PFSK-1 (cell line): ENCODE data around the gene VNN1.

Source experiments
- FOXP2 ChIP-seq: optimal IDR thresholded peaks from 2 replicates; pipeline ENCODE3; 2011; ENCODE audit warnings: borderline replicate concordance, control low read depth, inconsistent platforms; ENCODE audit not compliant: insufficient read depth; ENCODE audit errors: extremely low read length, extremely low read depth
- POLR2AphosphoS5 ChIP-seq: IDR thresholded peaks from 2 replicates; pipeline ENCODE4 v1.6.1; 2012; ENCODE audit warnings: low read depth, mild to moderate bottlenecking, control low read depth, low read length, moderate library complexity
- REST ChIP-seq, 2 experiments: IDR thresholded peaks; 2 replicates each; pipeline versions ENCODE4 v1.6.1 to v1.8.0; 2011 to 2012; ENCODE audit warnings: low read depth in 2 of 2, low read length in 2 of 2, control low read depth in 1 of 2, inconsistent platforms in 1 of 2, mild to moderate bottlenecking in 1 of 2, moderate library complexity in 1 of 2; ENCODE audit not compliant: insufficient read depth in 1 of 2
- SIN3A ChIP-seq: IDR thresholded peaks from 2 replicates; pipeline ENCODE4 v1.6.1; 2012; ENCODE audit warnings: mild to moderate bottlenecking, low read length, moderate library complexity, borderline replicate concordance; ENCODE audit not compliant: insufficient read depth
- TAF1 ChIP-seq: IDR thresholded peaks from 2 replicates; pipeline ENCODE4 v1.6.1; 2012; ENCODE audit warnings: low read length, control low read depth, borderline replicate concordance; ENCODE audit not compliant: insufficient read depth

GRCh38 chr6:132728616-132729015 is 14.8 kb upstream of the VNN1 start:
- TF ChIP-seq SIN3A (no peak), POLR2AphosphoS5 (no peak), TAF1 (no peak), REST (IDR thresholded peaks at IDR 0.05; ENCODE audit: insufficient read depth in 1 of 2, low read depth in 2 of 2, low read length in 2 of 2) (no peak), FOXP2 (no peak)
